Astrocyte (in vitro differentiated cells and primary cell): ENCODE results near the gene DGKG. TPM values are rescaled to one million over a fixed set of nuclear protein-coding genes. Genes with fewer than 3 reads are reported as not detected.

ENCODE experiments used
- DNase-seq: peaks from one replicate; pipeline ENCODE4 v3.0.0-alpha.2; 2010; ENCODE audit warnings: low read depth
- FAIRE-seq: peaks from 2 replicates; lab custom pipeline; 2011; peaks lifted over from hg19 to GRCh38; lab: Jason Lieb, UNC
- H2AFZ ChIP-seq: 2 replicates; pipeline ENCODE4 v1.6.0; 2012; ENCODE audit warnings: low read depth, low read length, inconsistent platforms
- H3K27ac ChIP-seq: 2 replicates; pipeline ENCODE4 v1.5.1; 2011; ENCODE audit warnings: low read depth, low read length, inconsistent platforms
- H3K27me3 ChIP-seq: 2 replicates; pipeline ENCODE4 v1.6.0; 2011; ENCODE audit warnings: low read length, inconsistent platforms; ENCODE audit not compliant: insufficient read depth
- H3K36me3 ChIP-seq: 2 replicates; pipeline ENCODE4 v1.5.1; 2011; ENCODE audit warnings: low read length, inconsistent platforms; ENCODE audit not compliant: insufficient read depth
- H3K4me1 ChIP-seq: 2 replicates; pipeline ENCODE4 v1.5.1; 2011; ENCODE audit warnings: low read length, inconsistent platforms; ENCODE audit not compliant: insufficient read depth
- H3K4me2 ChIP-seq: 2 replicates; pipeline ENCODE4 v1.6.0; 2012; ENCODE audit warnings: low read length, inconsistent platforms
- H3K4me3 ChIP-seq: 2 replicates; pipeline ENCODE4 v1.5.1; 2011; ENCODE audit warnings: low read depth, mild to moderate bottlenecking, low read length, inconsistent platforms; ENCODE audit not compliant: insufficient read depth
- H3K79me2 ChIP-seq: 2 replicates; pipeline ENCODE4 v1.6.0; 2012; ENCODE audit warnings: mild to moderate bottlenecking, low read length, inconsistent platforms; ENCODE audit not compliant: insufficient read depth
- H3K9ac ChIP-seq: 2 replicates; pipeline ENCODE4 v1.6.0; 2012; ENCODE audit warnings: mild to moderate bottlenecking, low read length, inconsistent platforms
- H3K9me3 ChIP-seq: 2 replicates; pipeline ENCODE4 v1.5.1; 2012; ENCODE audit warnings: low read depth, mild to moderate bottlenecking, low read length, inconsistent platforms; ENCODE audit not compliant: insufficient read depth
- H4K20me1 ChIP-seq: 2 replicates; pipeline ENCODE4 v1.6.0; 2012; ENCODE audit warnings: low read length, inconsistent platforms; ENCODE audit not compliant: insufficient read depth
- H3K27ac Mint-ChIP-seq: one replicate; pipeline ENCODE4 v1.8.0; 2021; ENCODE audit warnings: mild to moderate bottlenecking, mixed read lengths; ENCODE audit not compliant: unreplicated experiment
- H3K27me3 Mint-ChIP-seq: one replicate; pipeline ENCODE4 v1.8.0; 2021; ENCODE audit warnings: low read depth, mixed read lengths; ENCODE audit not compliant: unreplicated experiment
- H3K36me3 Mint-ChIP-seq: one replicate; pipeline ENCODE4 v1.8.0; 2021; ENCODE audit warnings: low read depth, mixed read lengths; ENCODE audit not compliant: unreplicated experiment
- H3K4me1 Mint-ChIP-seq: one replicate; pipeline ENCODE4 v1.8.0; 2021; ENCODE audit warnings: low read depth, mixed read lengths; ENCODE audit not compliant: unreplicated experiment
- H3K4me3 Mint-ChIP-seq: one replicate; pipeline ENCODE4 v1.8.0; 2021; ENCODE audit warnings: mild to moderate bottlenecking, moderate library complexity, mixed read lengths; ENCODE audit not compliant: unreplicated experiment
- H3K9me3 Mint-ChIP-seq: one replicate; pipeline ENCODE4 v1.8.0; 2021; ENCODE audit warnings: mild to moderate bottlenecking, mixed read lengths; ENCODE audit not compliant: unreplicated experiment
- CTCF ChIP-seq: IDR thresholded peaks from 2 replicates; pipeline ENCODE4 v1.5.1; 2011; ENCODE audit warnings: low read depth, mild to moderate bottlenecking, inconsistent platforms, low read length, moderate library complexity; ENCODE audit not compliant: insufficient read depth
- EZH2 ChIP-seq: IDR thresholded peaks from 2 replicates; pipeline ENCODE4 v1.6.1; 2012; ENCODE audit warnings: mild to moderate bottlenecking, low read length, inconsistent platforms; ENCODE audit not compliant: insufficient read depth
- total RNA-seq: library from RNA; stranded (reverse); gene quantifications from 2 replicates; pipeline ENCODE4 v1.2.1, GENCODE V29; 2021

The DGKG gene
- total RNA-seq, 1 donor from 2014 or later: 0.64 TPM

GRCh38 chr3:186125118-186125517, 236.9 kb downstream of the DGKG start:
- H3K36me3 Mint-ChIP-seq: no peaks in the 10 kb centered on the region
- H3K4me1 ChIP-seq: no peaks in the 10 kb centered on the region

GRCh38 chr3:186124592-186124991, 237.4 kb downstream of the DGKG start:
- TF ChIP-seq CTCF: no peak
- no peak for TF ChIP-seq EZH2
- Mint-ChIP-seq H3K4me1 (peaks cover 9% of the 10 kb centered on the region), H3K4me3 (no peak overlapping the region), H3K27ac (no peak overlapping the region), H3K36me3 (no peaks in the 10 kb centered on the region), H3K27me3 (peaks cover 10% of the 10 kb centered on the region), H3K9me3 (no peaks in the 10 kb centered on the region)
- H2AFZ ChIP-seq: no peak overlapping the region
- no peak overlapping the region for H3K4me2 ChIP-seq
- no peaks in the 10 kb centered on the region for H3K4me1 ChIP-seq
- no peaks in the 10 kb centered on the region for H3K36me3 ChIP-seq
- H4K20me1 ChIP-seq: no peaks in the 10 kb centered on the region
- no peak overlapping the region for H3K9ac ChIP-seq
- H3K9me3 ChIP-seq: no peaks in the 10 kb centered on the region
- no peaks in the 10 kb centered on the region for H3K79me2 ChIP-seq
- H3K27me3 ChIP-seq: peaks cover 14% of the 10 kb centered on the region
- no peak overlapping the region for H3K27ac ChIP-seq
- no peak overlapping the region for H3K4me3 ChIP-seq
- DNase-seq: no peak
- FAIRE-seq: no peak

More at GRCh38 chr3:186125118-186125517, 236.9 kb downstream of the DGKG start:
- H3K9ac ChIP-seq: no peak overlapping the region
- H3K4me3 ChIP-seq: no peak overlapping the region
- H3K27me3 Mint-ChIP-seq: peaks cover 11% of the 10 kb centered on the region
- no peaks in the 10 kb centered on the region for H3K79me2 ChIP-seq
- no peak for DNase-seq
- H3K27me3 ChIP-seq: peaks cover 8% of the 10 kb centered on the region
- peaks cover 9% of the 10 kb centered on the region for H3K4me1 Mint-ChIP-seq
- H3K4me2 ChIP-seq: no peak overlapping the region
- no peak overlapping the region for H3K4me3 Mint-ChIP-seq
- H3K9me3 Mint-ChIP-seq: no peaks in the 10 kb centered on the region
- no peaks in the 10 kb centered on the region for H3K36me3 ChIP-seq
- no peaks in the 10 kb centered on the region for H4K20me1 ChIP-seq
- no peak for TF ChIP-seq CTCF
- no peak for TF ChIP-seq EZH2
- no peak overlapping the region for H3K27ac Mint-ChIP-seq
- no peak for FAIRE-seq
- no peaks in the 10 kb centered on the region for H3K9me3 ChIP-seq
- H3K27ac ChIP-seq: no peak overlapping the region
- H2AFZ ChIP-seq: no peak overlapping the region

GRCh38 chr3:186123012-186123411, 239.0 kb downstream of the DGKG start:
- H3K36me3 ChIP-seq: no peaks in the 10 kb centered on the region
- no peak overlapping the region for H2AFZ ChIP-seq
- no peaks in the 10 kb centered on the region for H4K20me1 ChIP-seq
- no peak overlapping the region for H3K4me2 ChIP-seq
- no peak overlapping the region for H3K9ac ChIP-seq
- peaks cover 19% of the 10 kb centered on the region for H3K27me3 ChIP-seq
- Mint-ChIP-seq H3K4me3 (no peak overlapping the region), H3K4me1 (peaks cover 9% of the 10 kb centered on the region), H3K27me3 (peaks cover 18% of the 10 kb centered on the region), H3K36me3 (no peaks in the 10 kb centered on the region), H3K9me3 (no peaks in the 10 kb centered on the region), H3K27ac (no peak overlapping the region)
- no peaks in the 10 kb centered on the region for H3K9me3 ChIP-seq
- no peak overlapping the region for H3K27ac ChIP-seq
- TF ChIP-seq EZH2 (no peak), CTCF (no peak)
- FAIRE-seq (no peak), DNase-seq (no peak)
- no peaks in the 10 kb centered on the region for H3K4me1 ChIP-seq
- no peaks in the 10 kb centered on the region for H3K79me2 ChIP-seq
- H3K4me3 ChIP-seq: no peak overlapping the region
